ENCODE measurements around the gene ADRM1.

DNA sequence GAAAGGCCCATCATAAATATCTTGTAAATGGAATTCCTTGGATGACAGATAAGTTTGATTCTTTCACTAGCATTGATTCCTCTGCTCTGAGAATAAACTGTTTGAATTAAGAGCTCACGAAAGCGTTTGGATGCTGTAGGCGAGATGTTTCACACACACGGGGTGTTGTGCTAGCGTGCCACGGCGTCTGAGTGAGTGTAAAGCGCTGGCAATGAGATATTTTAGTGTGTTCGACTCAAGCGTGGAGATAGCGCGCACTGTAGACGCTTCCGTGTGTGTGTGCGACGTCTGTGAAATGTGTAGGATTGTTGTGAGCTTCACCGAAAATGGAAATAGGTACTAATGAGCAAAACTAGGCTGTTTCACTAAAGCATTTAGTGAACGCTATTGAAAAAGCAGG is 29.4 kb upstream of the ADRM1 start:
- TF ChIP-seq, protein P1, sequence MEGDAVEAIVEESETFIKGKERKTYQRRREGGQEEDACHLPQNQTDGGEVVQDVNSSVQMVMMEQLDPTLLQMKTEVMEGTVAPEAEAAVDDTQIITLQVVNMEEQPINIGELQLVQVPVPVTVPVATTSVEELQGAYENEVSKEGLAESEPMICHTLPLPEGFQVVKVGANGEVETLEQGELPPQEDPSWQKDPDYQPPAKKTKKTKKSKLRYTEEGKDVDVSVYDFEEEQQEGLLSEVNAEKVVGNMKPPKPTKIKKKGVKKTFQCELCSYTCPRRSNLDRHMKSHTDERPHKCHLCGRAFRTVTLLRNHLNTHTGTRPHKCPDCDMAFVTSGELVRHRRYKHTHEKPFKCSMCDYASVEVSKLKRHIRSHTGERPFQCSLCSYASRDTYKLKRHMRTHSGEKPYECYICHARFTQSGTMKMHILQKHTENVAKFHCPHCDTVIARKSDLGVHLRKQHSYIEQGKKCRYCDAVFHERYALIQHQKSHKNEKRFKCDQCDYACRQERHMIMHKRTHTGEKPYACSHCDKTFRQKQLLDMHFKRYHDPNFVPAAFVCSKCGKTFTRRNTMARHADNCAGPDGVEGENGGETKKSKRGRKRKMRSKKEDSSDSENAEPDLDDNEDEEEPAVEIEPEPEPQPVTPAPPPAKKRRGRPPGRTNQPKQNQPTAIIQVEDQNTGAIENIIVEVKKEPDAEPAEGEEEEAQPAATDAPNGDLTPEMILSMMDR (IDR thresholded peaks at IDR 0.05 in 2 of 3, conservative IDR thresholded peaks at IDR 0.05 in 1 of 3; ENCODE audit: control insufficient read depth in 2 of 3, extremely low read depth in 1 of 3, insufficient read depth in 1 of 3, low read depth in 3 of 3, low read length in 3 of 3), result no peak
- TF ChIP-seq, protein P2, sequence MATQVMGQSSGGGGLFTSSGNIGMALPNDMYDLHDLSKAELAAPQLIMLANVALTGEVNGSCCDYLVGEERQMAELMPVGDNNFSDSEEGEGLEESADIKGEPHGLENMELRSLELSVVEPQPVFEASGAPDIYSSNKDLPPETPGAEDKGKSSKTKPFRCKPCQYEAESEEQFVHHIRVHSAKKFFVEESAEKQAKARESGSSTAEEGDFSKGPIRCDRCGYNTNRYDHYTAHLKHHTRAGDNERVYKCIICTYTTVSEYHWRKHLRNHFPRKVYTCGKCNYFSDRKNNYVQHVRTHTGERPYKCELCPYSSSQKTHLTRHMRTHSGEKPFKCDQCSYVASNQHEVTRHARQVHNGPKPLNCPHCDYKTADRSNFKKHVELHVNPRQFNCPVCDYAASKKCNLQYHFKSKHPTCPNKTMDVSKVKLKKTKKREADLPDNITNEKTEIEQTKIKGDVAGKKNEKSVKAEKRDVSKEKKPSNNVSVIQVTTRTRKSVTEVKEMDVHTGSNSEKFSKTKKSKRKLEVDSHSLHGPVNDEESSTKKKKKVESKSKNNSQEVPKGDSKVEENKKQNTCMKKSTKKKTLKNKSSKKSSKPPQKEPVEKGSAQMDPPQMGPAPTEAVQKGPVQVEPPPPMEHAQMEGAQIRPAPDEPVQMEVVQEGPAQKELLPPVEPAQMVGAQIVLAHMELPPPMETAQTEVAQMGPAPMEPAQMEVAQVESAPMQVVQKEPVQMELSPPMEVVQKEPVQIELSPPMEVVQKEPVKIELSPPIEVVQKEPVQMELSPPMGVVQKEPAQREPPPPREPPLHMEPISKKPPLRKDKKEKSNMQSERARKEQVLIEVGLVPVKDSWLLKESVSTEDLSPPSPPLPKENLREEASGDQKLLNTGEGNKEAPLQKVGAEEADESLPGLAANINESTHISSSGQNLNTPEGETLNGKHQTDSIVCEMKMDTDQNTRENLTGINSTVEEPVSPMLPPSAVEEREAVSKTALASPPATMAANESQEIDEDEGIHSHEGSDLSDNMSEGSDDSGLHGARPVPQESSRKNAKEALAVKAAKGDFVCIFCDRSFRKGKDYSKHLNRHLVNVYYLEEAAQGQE (IDR thresholded peaks at IDR 0.05; ENCODE audit: low read depth, low read length), result no peak
- TF ChIP-seq, protein P3, sequence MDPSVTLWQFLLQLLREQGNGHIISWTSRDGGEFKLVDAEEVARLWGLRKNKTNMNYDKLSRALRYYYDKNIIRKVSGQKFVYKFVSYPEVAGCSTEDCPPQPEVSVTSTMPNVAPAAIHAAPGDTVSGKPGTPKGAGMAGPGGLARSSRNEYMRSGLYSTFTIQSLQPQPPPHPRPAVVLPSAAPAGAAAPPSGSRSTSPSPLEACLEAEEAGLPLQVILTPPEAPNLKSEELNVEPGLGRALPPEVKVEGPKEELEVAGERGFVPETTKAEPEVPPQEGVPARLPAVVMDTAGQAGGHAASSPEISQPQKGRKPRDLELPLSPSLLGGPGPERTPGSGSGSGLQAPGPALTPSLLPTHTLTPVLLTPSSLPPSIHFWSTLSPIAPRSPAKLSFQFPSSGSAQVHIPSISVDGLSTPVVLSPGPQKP (IDR thresholded peaks at IDR 0.05; ENCODE audit: low read depth, low read length), result no peak
- no peak for TF ChIP-seq FOS (IDR thresholded peaks at IDR 0.05; ENCODE audit: borderline replicate concordance, extremely low read depth, insufficient read length)
- TF ChIP-seq JUND (IDR thresholded peaks at IDR 0.05; ENCODE audit: low read depth, low read length), result no peak
- TF ChIP-seq EZH2 (IDR thresholded peaks at IDR 0.05; ENCODE audit: borderline replicate concordance, control insufficient read depth, low read depth, low read length), result no peak
- TF ChIP-seq ZSCAN29 (IDR thresholded peaks at IDR 0.05), result no peak
- no peak for TF ChIP-seq POLR2A (IDR thresholded peaks at IDR 0.05; ENCODE audit: low read depth, low read length)
- TF ChIP-seq ZNF274 (IDR thresholded peaks at IDR 0.05; ENCODE audit: insufficient read depth, insufficient read length), result no peak
- TF ChIP-seq NFYA (IDR thresholded peaks at IDR 0.05; ENCODE audit: borderline replicate concordance, low read depth, low read length), result no peak
- no peak for TF ChIP-seq FOXM1 (IDR thresholded peaks at IDR 0.05; ENCODE audit: low read depth, low read length)
- no peak for TF ChIP-seq POLR2AphosphoS5 (IDR thresholded peaks at IDR 0.05; ENCODE audit: low read length)
